Muscle layer of duodenum (tissue), 2 donors: ENCODE results near the gene RHOD.

ENCODE experiments used
- H3K27ac ChIP-seq: one replicate; pipeline ENCODE4 v1.7.0; 2013; ENCODE audit warnings: mild to moderate bottlenecking, low read length
- H3K27me3 ChIP-seq: one replicate; pipeline ENCODE4 v1.7.0; 2013; ENCODE audit warnings: low read depth, mild to moderate bottlenecking, control low read depth, low read length
- H3K36me3 ChIP-seq, 2 donors: one replicate each; pipeline ENCODE4 v1.7.0; 2013; ENCODE audit warnings: low read length in 2 of 2, control low read depth in 1 of 2, mild to moderate bottlenecking in 1 of 2; ENCODE audit not compliant: insufficient read depth in 2 of 2, control insufficient read depth in 1 of 2
- H3K4me1 ChIP-seq, 2 donors: one replicate each; pipeline ENCODE4 v1.7.0; 2013; ENCODE audit warnings: low read length in 2 of 2, mild to moderate bottlenecking in 2 of 2, control low read depth in 1 of 2, moderate library complexity in 1 of 2; ENCODE audit not compliant: insufficient read depth in 2 of 2, control insufficient read depth in 1 of 2
- H3K4me3 ChIP-seq, 2 donors: one replicate each; pipeline ENCODE4 v1.7.0; 2013; ENCODE audit warnings: low read length in 2 of 2, low read depth in 1 of 2, mild to moderate bottlenecking in 1 of 2
- H3K9me3 ChIP-seq, 2 donors: one replicate each; pipeline ENCODE4 v1.7.0; 2013; ENCODE audit warnings: low read length in 2 of 2, control low read depth in 1 of 2, mild to moderate bottlenecking in 1 of 2; ENCODE audit not compliant: control insufficient read depth in 1 of 2
- donor health status: healthy.

RHOD gene

GRCh38 chr11:67056267-67057204, at the start of gene RHOD:
RHOD (plus strand) TSS chr11:67056847; CDS start chr11:67056903, 56 bp downstream.
- Histone ChIP-seq H3K4me3 (peak within 1 kb of the TSS; percentile 63 to 66), H3K36me3 (peaks cover 0 to 3% of the 10 kb centered on the region in 2 donors), H3K27ac (no peak within 1 kb of the TSS), H3K4me1 (peaks cover 0 to 18% of the 10 kb centered on the region in 2 donors), H3K27me3 (no peaks in the 10 kb centered on the region), H3K9me3 (no peaks in the 10 kb centered on the region)

GRCh38 chr11:67007126-67007525, 49.5 kb upstream of the RHOD start:
- H3K27me3 ChIP-seq = no peaks in the 10 kb centered on the region
- no peak overlapping the region for H3K4me3 ChIP-seq
- H3K9me3 ChIP-seq = no peaks in the 10 kb centered on the region
- H3K4me1 ChIP-seq = no peaks in the 10 kb centered on the region
- H3K36me3 ChIP-seq = no peaks in the 10 kb centered on the region
- no peak overlapping the region for H3K27ac ChIP-seq

GRCh38 chr11:67010296-67010905, 46.2 kb upstream of the RHOD start:
- Histone ChIP-seq H3K4me1 (no peaks in the 10 kb centered on the region), H3K27ac (no peak overlapping the region), H3K9me3 (no peaks in the 10 kb centered on the region), H3K36me3 (no peaks in the 10 kb centered on the region), H3K4me3 (no peak overlapping the region), H3K27me3 (no peaks in the 10 kb centered on the region)

- H3K27me3 ChIP-seq = no peaks in the 10 kb centered on the region
- no peak overlapping the region for H3K4me3 ChIP-seq
- H3K9me3 ChIP-seq = no peaks in the 10 kb centered on the region
- H3K36me3 ChIP-seq = no peaks in the 10 kb centered on the region
- H3K4me1 ChIP-seq = no peaks in the 10 kb centered on the region
- H3K27ac ChIP-seq = no peak overlapping the region
Measured at GRCh38 chr11:67013511-67014045, 43.1 kb upstream of the RHOD start.

GRCh38 chr11:67014343-67014742, 42.3 kb upstream of the RHOD start:
- Histone ChIP-seq H3K9me3 (no peaks in the 10 kb centered on the region), H3K36me3 (no peaks in the 10 kb centered on the region), H3K27me3 (no peaks in the 10 kb centered on the region), H3K27ac (no peak overlapping the region), H3K4me1 (no peaks in the 10 kb centered on the region), H3K4me3 (no peak overlapping the region)

- H3K4me1 ChIP-seq = no peaks in the 10 kb centered on the region
- no peaks in the 10 kb centered on the region for H3K36me3 ChIP-seq
- H3K27ac ChIP-seq = no peak overlapping the region
- H3K4me3 ChIP-seq = no peak overlapping the region
- no peaks in the 10 kb centered on the region for H3K27me3 ChIP-seq
- no peaks in the 10 kb centered on the region for H3K9me3 ChIP-seq
Measured at GRCh38 chr11:67015048-67015447, 41.6 kb upstream of the RHOD start.

GRCh38 chr11:67016550-67016949, 40.1 kb upstream of the RHOD start:
- no peaks in the 10 kb centered on the region for H3K36me3 ChIP-seq
- no peaks in the 10 kb centered on the region for H3K4me1 ChIP-seq
- no peak overlapping the region for H3K27ac ChIP-seq
- H3K27me3 ChIP-seq = no peaks in the 10 kb centered on the region
- no peaks in the 10 kb centered on the region for H3K9me3 ChIP-seq
- no peak overlapping the region for H3K4me3 ChIP-seq

- H3K9me3 ChIP-seq = no peaks in the 10 kb centered on the region
- H3K4me1 ChIP-seq = peaks cover 0 to 16% of the 10 kb centered on the region in 2 donors
- H3K4me3 ChIP-seq = no peak overlapping the region
- H3K27me3 ChIP-seq = peaks cover 9% of the 10 kb centered on the region
- no peaks in the 10 kb centered on the region for H3K36me3 ChIP-seq
- H3K27ac ChIP-seq = no peak overlapping the region
Measured at GRCh38 chr11:67020949-67021348, 35.7 kb upstream of the RHOD start.

GRCh38 chr11:67022341-67022933, 34.2 kb upstream of the RHOD start:
- no peaks in the 10 kb centered on the region for H3K9me3 ChIP-seq
- no peak overlapping the region for H3K27ac ChIP-seq
- peaks cover 0 to 16% of the 10 kb centered on the region in 2 donors for H3K4me1 ChIP-seq
- peak overlapping the region in 1 of 2 donors; percentile 61 for H3K4me3 ChIP-seq
- H3K27me3 ChIP-seq = peaks cover 9% of the 10 kb centered on the region
- no peaks in the 10 kb centered on the region for H3K36me3 ChIP-seq

GRCh38 chr11:67022961-67023956, 33.4 kb upstream of the RHOD start, which contains the start of gene SYT12:
SYT12 (plus strand) TSS chr11:67023134; CDS start chr11:67030145, 7,011 bp downstream.
- H3K9me3 ChIP-seq = no peaks in the 10 kb centered on the region
- H3K27ac ChIP-seq = no peak within 1 kb of the TSS
- H3K4me1 ChIP-seq = peaks cover 0 to 16% of the 10 kb centered on the region in 2 donors
- peaks cover 9% of the 10 kb centered on the region for H3K27me3 ChIP-seq
- peak within 1 kb of the TSS in 1 of 2 donors; percentile 63 for H3K4me3 ChIP-seq
- no peaks in the 10 kb centered on the region for H3K36me3 ChIP-seq
